GM19239 (cell line): ENCODE results near the gene PSEN1.
"Not testable (repeated sequence)": the region's sequence is repeated elsewhere in the genome, so short reads cannot be mapped to it uniquely, and the experiment has no call there.

Experiments used
- DNase-seq: peaks from one replicate; pipeline ENCODE4 v3.0.0; 2011; ENCODE audit warnings: low spot score; ENCODE audit not compliant: insufficient read length
- FAIRE-seq: peaks from 2 replicates; lab custom pipeline; 2011; peaks lifted over from hg19 to GRCh38; lab: Jason Lieb, UNC

The PSEN1 gene

GRCh38 chr14:73162251-73162650 lies 25.9 kb downstream of the PSEN1 start:
- DNase-seq (no peak), FAIRE-seq (no peak)

- DNase-seq (no peak), FAIRE-seq (no peak)
Measured at GRCh38 chr14:73166399-73166798, 30.1 kb downstream of the PSEN1 start.

GRCh38 chr14:73167727-73168126 lies 31.4 kb downstream of the PSEN1 start:
- no peak for FAIRE-seq
- DNase-seq: no peak

- no peak for FAIRE-seq
- no peak for DNase-seq
Measured at GRCh38 chr14:73168274-73168673, 32.0 kb downstream of the PSEN1 start.

- FAIRE-seq (no peak), DNase-seq (no peak)
Measured at GRCh38 chr14:73168691-73169090, 32.4 kb downstream of the PSEN1 start.

GRCh38 chr14:73169855-73170254 lies 33.5 kb downstream of the PSEN1 start:
- DNase-seq, FAIRE-seq: not testable (repeated sequence)

- FAIRE-seq (no peak), DNase-seq (no peak)
Measured at GRCh38 chr14:73170686-73171085, 34.4 kb downstream of the PSEN1 start.

GRCh38 chr14:73172500-73172899 lies 36.2 kb downstream of the PSEN1 start:
- FAIRE-seq (no peak), DNase-seq (no peak)

GRCh38 chr14:73173092-73173735 lies 36.9 kb downstream of the PSEN1 start:
- DNase-seq: peak; percentile 9

GRCh38 chr14:73176685-73177084 lies 40.4 kb downstream of the PSEN1 start:
- no peak for DNase-seq
- FAIRE-seq: no peak

More at GRCh38 chr14:73173092-73173735, 36.9 kb downstream of the PSEN1 start:
- no peak for FAIRE-seq

- DNase-seq (no peak), FAIRE-seq (peak; percentile 26)
Measured at GRCh38 chr14:73180385-73180805, 44.1 kb downstream of the PSEN1 start.

GRCh38 chr14:73180969-73181368 lies 44.7 kb downstream of the PSEN1 start:
- DNase-seq, FAIRE-seq: not testable (repeated sequence)

GRCh38 chr14:73188501-73188911 lies 52.2 kb downstream of the PSEN1 start:
- DNase-seq: no peak

GRCh38 chr14:73189651-73190050 lies 53.3 kb downstream of the PSEN1 start:
- DNase-seq: no peak
- FAIRE-seq: no peak

More at GRCh38 chr14:73188501-73188911, 52.2 kb downstream of the PSEN1 start:
- FAIRE-seq: no peak

- no peak for DNase-seq
- no peak for FAIRE-seq
Measured at GRCh38 chr14:73191441-73191840, 55.1 kb downstream of the PSEN1 start.

GRCh38 chr14:73194306-73194705 lies 58.0 kb downstream of the PSEN1 start:
- not testable (repeated sequence) for DNase-seq, FAIRE-seq

- FAIRE-seq: no peak
- no peak for DNase-seq
Measured at GRCh38 chr14:73198253-73198652, 61.9 kb downstream of the PSEN1 start.

GRCh38 chr14:73203527-73203926 lies 67.2 kb downstream of the PSEN1 start:
- DNase-seq: no peak
- no peak for FAIRE-seq

- FAIRE-seq: no peak
Measured at GRCh38 chr14:73207615-73208014, 71.3 kb downstream of the PSEN1 start.

GRCh38 chr14:73208390-73208789 lies 72.1 kb downstream of the PSEN1 start:
- no peak for DNase-seq
- FAIRE-seq: no peak

More at GRCh38 chr14:73207615-73208014, 71.3 kb downstream of the PSEN1 start:
- no peak for DNase-seq

- no peak for FAIRE-seq
- DNase-seq: no peak
Measured at GRCh38 chr14:73208846-73209245, 72.5 kb downstream of the PSEN1 start.

GRCh38 chr14:73209953-73210352 lies 73.6 kb downstream of the PSEN1 start:
- no peak for FAIRE-seq
- DNase-seq: no peak
